Measurements from ENCODE around the gene ANKRD12.
"Not testable (repeated sequence)": the region's sequence is repeated elsewhere in the genome, so short reads cannot be mapped to it uniquely, and the experiment has no call there.

The ANKRD12 gene

DNA sequence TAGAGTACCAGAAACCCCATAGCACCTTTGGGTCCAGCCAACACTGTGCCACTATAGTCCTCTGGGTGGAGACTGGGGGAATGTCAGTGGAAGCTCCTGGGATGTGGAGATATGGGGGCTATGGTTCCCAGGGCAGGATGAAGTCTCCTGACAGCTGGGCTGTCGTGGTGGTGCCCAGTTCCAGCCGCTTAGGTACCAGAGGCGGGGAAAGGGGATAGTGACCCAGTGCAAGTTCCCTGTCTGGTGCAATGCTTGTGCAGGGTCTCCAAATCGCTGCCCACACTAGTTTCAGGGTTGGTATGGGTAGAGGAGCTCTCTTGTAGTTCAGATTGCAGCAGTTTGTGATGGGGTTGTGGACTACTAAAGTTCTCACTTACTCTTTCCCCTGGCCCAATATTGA is 97.9 kb downstream of the ANKRD12 start:
- DNase-seq: no peak

DNA sequence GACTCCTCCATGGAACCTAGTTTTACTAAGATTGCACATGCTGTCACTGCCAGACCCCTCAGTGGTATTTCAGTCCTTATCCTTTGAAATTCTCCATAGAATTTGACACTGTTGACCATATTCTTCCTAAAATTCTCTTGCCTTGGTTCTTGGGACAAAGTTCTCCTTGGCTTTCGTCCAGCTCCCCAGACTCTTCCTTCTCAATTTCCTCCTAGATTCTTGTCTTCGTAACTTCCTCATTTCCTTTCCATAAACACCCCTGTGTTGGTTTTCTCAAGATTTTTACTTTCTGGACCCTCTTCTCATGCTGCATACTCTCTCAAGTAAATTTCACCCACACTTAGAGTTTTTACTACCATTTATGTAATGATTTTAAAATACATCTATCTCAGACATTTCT is 101.4 kb downstream of the ANKRD12 start:
- no peak for DNase-seq

- no peak for DNase-seq
Measured at GRCh38 chr18:9239720-9240119, 103.1 kb downstream of the ANKRD12 start.

DNA sequence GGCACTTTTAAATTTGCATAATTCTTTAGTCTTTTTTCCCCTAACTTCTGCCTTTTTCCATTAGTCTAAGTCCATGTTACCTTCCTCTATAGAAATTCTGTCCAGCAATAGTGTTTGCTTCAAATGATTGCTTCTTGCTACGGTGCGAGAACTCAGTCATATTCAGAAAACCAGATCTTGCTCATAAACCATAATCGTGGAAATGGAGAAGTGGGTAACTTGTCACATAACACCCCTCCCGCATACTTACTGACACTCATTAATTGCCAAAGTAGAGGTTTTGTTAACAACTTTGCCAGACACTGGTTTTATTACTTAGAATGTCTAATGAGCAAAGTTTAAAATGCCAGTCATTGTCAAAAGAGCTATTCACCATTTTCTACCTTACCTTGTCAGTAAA is 103.7 kb downstream of the ANKRD12 start:
- no peak for DNase-seq

GRCh38 chr18:9243029-9243428 is 106.4 kb downstream of the ANKRD12 start:
- DNase-seq: no peak

- DNase-seq: no peak
Measured at GRCh38 chr18:9244376-9244775, 107.8 kb downstream of the ANKRD12 start.

GRCh38 chr18:9248661-9249060 is 112.1 kb downstream of the ANKRD12 start:
- no peak for DNase-seq

GRCh38 chr18:9249254-9249653 is 112.7 kb downstream of the ANKRD12 start:
- no peak for DNase-seq

DNA sequence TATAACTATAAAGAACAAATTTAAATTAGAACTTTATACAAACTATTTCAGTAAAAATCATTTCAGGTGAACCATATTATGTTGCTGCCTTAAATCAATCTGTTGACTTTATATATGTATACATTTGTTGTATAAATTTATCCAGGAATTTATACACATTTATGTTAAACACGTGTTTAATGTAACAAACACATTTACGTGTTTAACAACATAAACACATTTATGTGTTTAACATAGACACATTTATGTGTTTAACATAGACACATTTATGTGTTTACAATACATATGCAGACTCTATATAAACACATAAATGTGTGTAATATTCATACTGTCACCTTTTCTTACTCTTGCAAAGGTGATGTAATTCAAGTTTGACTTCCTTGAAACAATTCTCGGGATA is 122.6 kb downstream of the ANKRD12 start:
- DNase-seq: no peak

GRCh38 chr18:9260388-9261380 is 124.1 kb downstream of the ANKRD12 start:
- DNase-seq: no peak

GRCh38 chr18:9263264-9263663 is 126.7 kb downstream of the ANKRD12 start:
- DNase-seq: no peak

DNA sequence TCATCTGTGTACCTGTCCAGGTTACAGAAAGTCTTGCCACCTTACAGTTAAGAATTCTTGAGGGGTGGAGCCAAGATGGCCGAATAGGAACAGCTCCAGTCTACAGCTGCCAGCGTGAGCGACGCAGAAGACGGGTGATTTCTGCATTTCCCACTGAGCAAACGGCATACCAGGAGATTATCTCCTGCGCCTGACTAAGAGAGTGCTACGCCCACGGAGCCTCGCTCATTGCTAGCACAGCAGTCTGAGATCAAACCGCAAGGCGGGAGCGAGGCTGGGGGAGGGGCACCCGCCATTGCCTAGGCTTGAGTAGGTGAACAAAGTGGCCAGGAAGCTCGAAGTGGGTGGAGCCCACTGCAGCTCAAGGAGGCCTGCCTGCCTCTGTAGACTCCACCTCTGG is 128.2 kb downstream of the ANKRD12 start:
- not testable (repeated sequence) for DNase-seq

DNA sequence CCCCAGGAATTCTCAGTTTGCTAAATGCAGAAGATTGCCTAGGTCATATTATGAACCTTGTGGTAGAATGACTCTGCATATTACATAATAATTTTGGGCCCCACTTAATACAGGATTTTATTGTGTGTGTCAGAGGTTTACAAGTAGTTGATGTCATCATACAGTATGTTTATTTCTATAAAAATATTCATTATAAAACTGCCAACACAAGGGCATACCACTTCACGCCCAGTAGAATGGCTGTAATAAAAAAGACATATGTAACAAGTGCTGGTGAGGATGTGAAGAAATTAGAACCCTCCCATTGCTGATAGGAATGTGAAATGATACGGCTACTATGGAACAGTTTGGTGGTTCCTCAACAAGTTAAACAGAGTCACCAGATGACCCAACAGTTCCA is 136.6 kb downstream of the ANKRD12 start:
- DNase-seq: no peak

DNA sequence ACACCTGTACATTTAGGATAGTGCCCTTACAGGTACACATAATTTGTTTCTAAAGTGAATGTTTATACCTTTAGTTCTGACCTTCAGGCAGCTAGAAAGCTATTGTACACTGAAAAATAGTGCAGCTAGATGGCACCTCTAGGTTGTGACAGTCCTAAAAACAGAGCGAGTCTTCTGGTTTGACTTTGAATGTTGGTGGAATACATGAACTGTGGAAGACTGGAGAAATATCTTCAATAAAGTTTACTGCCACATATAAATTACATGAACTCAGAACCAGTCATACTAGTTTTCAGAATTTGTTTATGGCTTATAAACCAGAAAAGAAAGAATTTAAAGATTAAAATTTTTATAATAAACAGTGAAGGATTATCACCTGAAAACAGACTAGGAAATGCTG is 139.3 kb downstream of the ANKRD12 start:
- DNase-seq: no peak

- DNase-seq: no peak
Measured at GRCh38 chr18:9278028-9278427, 141.4 kb downstream of the ANKRD12 start.

DNA sequence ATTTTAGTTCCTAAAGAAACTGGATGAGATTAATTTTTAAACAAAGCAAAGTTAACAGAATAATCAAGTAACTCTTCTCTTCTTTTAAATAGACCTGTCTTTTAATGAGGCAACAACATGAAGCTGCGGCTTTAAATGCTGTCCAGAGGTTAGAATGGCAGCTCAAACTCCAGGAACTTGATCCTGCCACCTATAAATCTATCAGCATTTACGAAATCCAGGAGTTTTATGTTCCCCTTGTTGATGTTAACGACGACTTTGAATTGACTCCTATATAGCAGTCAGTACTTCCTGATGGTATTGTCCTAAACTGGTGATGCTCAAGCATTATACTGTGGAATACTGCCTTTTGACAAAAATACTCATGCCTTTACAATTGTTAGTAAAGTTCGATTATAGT is 144.3 kb downstream of the ANKRD12 start:
- DNase-seq: no peak

- DNase-seq: no peak
Measured at GRCh38 chr18:9281780-9282179, 145.2 kb downstream of the ANKRD12 start.

DNA sequence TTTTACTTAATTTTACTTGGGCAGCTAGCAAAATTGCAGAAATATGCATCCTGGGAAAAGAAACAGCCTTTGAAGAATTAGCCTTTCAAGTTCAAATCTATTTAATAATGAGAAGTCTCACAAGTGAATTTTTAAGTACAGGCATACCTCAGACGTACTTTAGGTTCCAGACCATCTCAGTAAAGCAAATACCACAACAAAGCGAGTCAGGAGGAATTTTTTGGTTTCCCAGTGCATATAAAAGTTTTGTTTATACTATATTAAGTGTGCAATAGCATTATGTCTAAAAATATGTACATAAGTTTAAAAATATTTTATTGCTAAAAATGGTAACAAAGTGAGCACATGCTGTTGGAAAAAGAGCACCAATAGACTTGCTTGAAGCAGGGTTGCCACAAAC is 147.2 kb downstream of the ANKRD12 start:
- no peak for DNase-seq

GRCh38 chr18:9285604-9286003 is 149.0 kb downstream of the ANKRD12 start:
- DNase-seq: no peak

- DNase-seq: no peak
Measured at GRCh38 chr18:9287036-9287435, 150.5 kb downstream of the ANKRD12 start.

DNA sequence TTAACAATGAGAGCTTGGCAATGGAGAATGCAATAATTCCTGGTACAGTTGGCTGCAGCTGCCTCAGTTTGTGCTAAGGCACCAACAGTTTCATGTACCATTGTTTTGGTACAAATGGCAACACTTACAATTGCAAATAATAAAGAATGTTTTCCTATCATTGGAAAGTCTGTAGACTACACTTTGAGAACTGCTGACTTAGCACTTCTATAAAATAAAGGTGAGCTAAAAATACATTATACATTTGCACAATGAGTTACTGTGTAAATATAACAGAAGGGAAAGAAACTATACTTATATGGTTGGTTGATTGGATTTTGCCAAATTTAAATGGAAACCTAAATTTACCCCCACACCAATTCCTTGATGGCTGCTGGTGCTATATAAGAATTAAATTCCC is 153.1 kb downstream of the ANKRD12 start:
- no peak for DNase-seq

DNA sequence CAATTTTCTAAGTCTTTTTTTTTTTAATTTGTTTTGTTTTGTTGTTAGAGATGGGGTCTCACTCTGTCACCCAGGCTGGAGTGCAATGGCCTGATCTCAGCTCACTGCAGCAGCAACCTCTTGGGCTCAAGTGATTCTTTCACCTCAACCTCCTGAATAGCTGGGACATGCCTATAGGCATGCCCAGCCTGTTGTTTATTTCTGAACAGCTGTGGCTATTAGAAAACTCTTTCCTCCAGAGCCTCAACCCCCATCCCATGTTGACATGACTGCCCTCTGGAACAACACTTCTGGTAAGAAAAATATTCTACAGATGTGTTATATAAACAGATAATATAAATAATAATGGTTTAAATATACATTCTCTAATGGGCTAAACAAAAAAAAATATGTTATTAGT is 153.6 kb downstream of the ANKRD12 start:
- no peak for DNase-seq

GRCh38 chr18:9292047-9292446 is 155.5 kb downstream of the ANKRD12 start:
- DNase-seq: no peak

- no peak for DNase-seq
Measured at GRCh38 chr18:9293948-9294347, 157.4 kb downstream of the ANKRD12 start.
